Measurements from ENCODE around the gene HDAC9. TPM values are rescaled to one million over a fixed set of nuclear protein-coding genes. Genes with fewer than 3 reads are reported as not detected.

The HDAC9 gene
- polyA plus RNA-seq, 3 donors: 41.7 to 51.2 (median 44.2) TPM

- no peaks in the 10 kb centered on the region for H3K36me3 ChIP-seq (replicated peaks in 1 of 2; ENCODE audit: control insufficient read depth in 1 of 2, insufficient read depth in 2 of 2, low read length in 2 of 2)
- Mint-ChIP-seq H3K4me3 (no peak overlapping the region), H3K36me3 (peaks cover 6 to 8% of the 10 kb centered on the region in 2 donors), H3K27ac (peak overlapping the region in 2 of 7 donors; percentile 17 to 39), H3K27me3 (ENCODE audit: low read depth in 3 of 3) (peaks cover 0 to 1% (median 0%) of the 10 kb centered on the region in 3 donors), H3K9me3 (no peaks in the 10 kb centered on the region), H3K4me1 (peaks cover 23% of the 10 kb centered on the region)
- H3K79me2 ChIP-seq (ENCODE audit: insufficient read depth, low read length): peaks cover 75% of the 10 kb centered on the region
- no peak for TF ChIP-seq CTCF (IDR thresholded peaks at IDR 0.05)
- no peak overlapping the region for H3K4me3 ChIP-seq (replicated peaks in 1 of 3; ENCODE audit: low read depth in 2 of 3, low read length in 3 of 3)
- no peak overlapping the region for H2AFZ ChIP-seq (ENCODE audit: insufficient read depth, low read depth, low read length, poor library complexity, severe bottlenecking)
- H3K27me3 ChIP-seq (ENCODE audit: control insufficient read depth in 2 of 2, insufficient read depth in 2 of 2, low read length in 2 of 2): no peaks in the 10 kb centered on the region
- peak in 1 of 3 donors; percentile 1 for DNase-seq
- WGBS (ENCODE audit: insufficient coverage): 5% methylated on average over 3 of the region's 6 CpGs
- peaks cover 61% of the 10 kb centered on the region for H4K20me1 ChIP-seq (ENCODE audit: insufficient read depth, low read length)
- intact Hi-C loops (cut with micrococcal nuclease): no loop called here
- peaks cover 5 to 11% of the 10 kb centered on the region in 2 donors for H3K4me1 ChIP-seq (ENCODE audit: control insufficient read depth in 1 of 2, insufficient read depth in 2 of 2, low read length in 2 of 2)
- no peaks in the 10 kb centered on the region for H3K9me3 ChIP-seq (replicated peaks in 1 of 2; ENCODE audit: control insufficient read depth in 1 of 2, insufficient read depth in 1 of 2, low read length in 2 of 2)
- H3K9ac ChIP-seq (ENCODE audit: insufficient read depth, low read length, poor library complexity, severe bottlenecking): no peak overlapping the region
- H3K27ac ChIP-seq (ENCODE audit: low read depth in 1 of 2, low read length in 2 of 2): peak overlapping the region in 1 of 2 donors; percentile 32
- no peak overlapping the region for H3K4me2 ChIP-seq (replicated peaks; ENCODE audit: extremely low read depth, low read length, poor library complexity, severe bottlenecking)
Measured at GRCh38 chr7:18457832-18458231, 37.7 kb upstream of the HDAC9 start.

DNA sequence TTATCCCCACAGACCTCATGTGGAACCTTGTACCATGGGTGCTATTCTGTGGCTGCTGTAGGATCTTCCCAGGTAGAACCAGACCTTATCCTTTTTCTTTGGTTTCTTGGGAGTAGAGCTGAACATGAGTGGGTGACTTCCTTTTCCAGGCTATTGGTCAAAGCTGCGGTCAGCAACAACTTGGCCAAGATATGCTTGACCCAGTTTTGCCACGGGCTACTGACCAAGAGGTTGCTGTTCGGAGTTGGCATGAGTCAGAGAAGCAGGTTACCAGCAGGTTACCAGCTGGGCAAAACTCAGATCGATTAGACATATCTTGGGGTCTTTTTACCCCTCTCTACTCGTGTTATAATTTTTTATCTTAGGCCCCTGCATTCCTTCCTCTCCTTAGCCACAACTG lies 36.7 kb upstream of the HDAC9 start:
- no peak for TF ChIP-seq CTCF (IDR thresholded peaks at IDR 0.05)

More for the DNA sequence above, 36.7 kb upstream of the HDAC9 start:
- Histone ChIP-seq H3K27ac (ENCODE audit: low read depth in 1 of 2, low read length in 2 of 2) (peak overlapping the region in 1 of 2 donors; percentile 51), H3K27me3 (ENCODE audit: control insufficient read depth in 2 of 2, insufficient read depth in 2 of 2, low read length in 2 of 2) (no peaks in the 10 kb centered on the region), H3K36me3 (replicated peaks in 1 of 2; ENCODE audit: control insufficient read depth in 1 of 2, insufficient read depth in 2 of 2, low read length in 2 of 2) (no peaks in the 10 kb centered on the region), H3K4me3 (replicated peaks in 1 of 3; ENCODE audit: low read depth in 2 of 3, low read length in 3 of 3) (no peak overlapping the region), H3K79me2 (ENCODE audit: insufficient read depth, low read length) (peaks cover 82% of the 10 kb centered on the region), H2AFZ (ENCODE audit: insufficient read depth, low read depth, low read length, poor library complexity, severe bottlenecking) (no peak overlapping the region), H4K20me1 (ENCODE audit: insufficient read depth, low read length) (peaks cover 67% of the 10 kb centered on the region), H3K4me1 (ENCODE audit: control insufficient read depth in 1 of 2, insufficient read depth in 2 of 2, low read length in 2 of 2) (peaks cover 5 to 11% of the 10 kb centered on the region in 2 donors), H3K9ac (ENCODE audit: insufficient read depth, low read length, poor library complexity, severe bottlenecking) (no peak overlapping the region), H3K9me3 (replicated peaks in 1 of 2; ENCODE audit: control insufficient read depth in 1 of 2, insufficient read depth in 1 of 2, low read length in 2 of 2) (no peaks in the 10 kb centered on the region), H3K4me2 (replicated peaks; ENCODE audit: extremely low read depth, low read length, poor library complexity, severe bottlenecking) (no peak overlapping the region)
- Mint-ChIP-seq H3K4me3 (no peak overlapping the region), H3K27me3 (ENCODE audit: low read depth in 3 of 3) (peaks cover 0 to 1% (median 0%) of the 10 kb centered on the region in 3 donors), H3K36me3 (peaks cover 6 to 8% of the 10 kb centered on the region in 2 donors), H3K4me1 (peaks cover 26% of the 10 kb centered on the region), H3K9me3 (no peaks in the 10 kb centered on the region), H3K27ac (peak overlapping the region in 6 of 7 donors; percentile 3 to 76 (median 42))
- DNase-seq: peak in 2 of 3 donors; percentile 2 to 8
- intact Hi-C loops (cut with micrococcal nuclease): no loop called here
- 66% methylated on average over 4 of the region's 5 CpGs for WGBS (ENCODE audit: insufficient coverage)
